ENCODE measurements around the gene EPGN.

EPGN gene

GRCh38 chr4:74308215-74308614 is at the start of gene EPGN:
Gene EPGN (plus strand): TSS chr4:74308470. CDS start chr4:74308534, 64 bp downstream.
- DNase-seq: no peak

GRCh38 chr4:74258963-74259362 is 49.3 kb upstream of the EPGN start:
- DNase-seq: no peak

- DNase-seq: no peak
These were observed 48.2 kb upstream of the EPGN start for GRCh38 chr4:74260036-74260435.

- no peak for DNase-seq
These were observed 45.7 kb upstream of the EPGN start for GRCh38 chr4:74262522-74262921.

- no peak for DNase-seq
These were observed 44.7 kb upstream of the EPGN start for GRCh38 chr4:74263551-74263950.

- DNase-seq: no peak
These were observed 42.2 kb upstream of the EPGN start for GRCh38 chr4:74266081-74266480.

- no peak for DNase-seq
These were observed 40.2 kb upstream of the EPGN start for GRCh38 chr4:74267998-74268606.

- no peak for DNase-seq
These were observed 39.6 kb upstream of the EPGN start for GRCh38 chr4:74268643-74269042.

GRCh38 chr4:74278490-74278889 is 29.8 kb upstream of the EPGN start:
- DNase-seq: no peak

GRCh38 chr4:74279716-74280115 is 28.6 kb upstream of the EPGN start:
- no peak for DNase-seq

- DNase-seq: no peak
These were observed 25.3 kb upstream of the EPGN start for GRCh38 chr4:74282926-74283325.

GRCh38 chr4:74283614-74284013 is 24.7 kb upstream of the EPGN start:
- no peak for DNase-seq

- DNase-seq: no peak
These were observed 24.2 kb upstream of the EPGN start for GRCh38 chr4:74284053-74284452.

GRCh38 chr4:74287164-74287563 is 21.1 kb upstream of the EPGN start:
- DNase-seq: no peak

GRCh38 chr4:74287791-74288190 is 20.5 kb upstream of the EPGN start:
- no peak for DNase-seq

GRCh38 chr4:74291471-74291870 is 16.8 kb upstream of the EPGN start:
- no peak for DNase-seq

GRCh38 chr4:74292111-74292870 is 16.0 kb upstream of the EPGN start:
- DNase-seq: no peak

GRCh38 chr4:74293558-74293957 is 14.7 kb upstream of the EPGN start:
- no peak for DNase-seq

- DNase-seq: no peak
These were observed 13.6 kb upstream of the EPGN start for GRCh38 chr4:74294681-74295080.

GRCh38 chr4:74297539-74297938 is 10.7 kb upstream of the EPGN start:
- DNase-seq: no peak

- DNase-seq: no peak
These were observed 4.1 kb upstream of the EPGN start for GRCh38 chr4:74304095-74304625.

GRCh38 chr4:74305000-74305399 is 3.3 kb upstream of the EPGN start:
- DNase-seq: no peak

- no peak for DNase-seq
These were observed 1.1 kb upstream of the EPGN start for GRCh38 chr4:74307170-74307569.

- DNase-seq: no peak
These were observed 953 bp downstream of the EPGN start for GRCh38 chr4:74309223-74309622.
